Stimulated activated CD4-positive, alpha-beta T cell treated with anti-CD3 and anti-CD28 coated beads, Interleukin-15, amount 100 ng/mL, for 1 hour (primary cell): ENCODE measurements around the gene RIN3.
"Not testable (repeated sequence)": the region's sequence is repeated elsewhere in the genome, so short reads cannot be mapped to it uniquely, and the experiment has no call there.

ENCODE experiments used
- DNase-seq, 2 donors: peaks; one replicate each; pipeline ENCODE4 v3.0.0-alpha.2; 2020; ENCODE audit warnings: low read depth in 1 of 2, low spot score in 1 of 2

The RIN3 gene

DNA sequence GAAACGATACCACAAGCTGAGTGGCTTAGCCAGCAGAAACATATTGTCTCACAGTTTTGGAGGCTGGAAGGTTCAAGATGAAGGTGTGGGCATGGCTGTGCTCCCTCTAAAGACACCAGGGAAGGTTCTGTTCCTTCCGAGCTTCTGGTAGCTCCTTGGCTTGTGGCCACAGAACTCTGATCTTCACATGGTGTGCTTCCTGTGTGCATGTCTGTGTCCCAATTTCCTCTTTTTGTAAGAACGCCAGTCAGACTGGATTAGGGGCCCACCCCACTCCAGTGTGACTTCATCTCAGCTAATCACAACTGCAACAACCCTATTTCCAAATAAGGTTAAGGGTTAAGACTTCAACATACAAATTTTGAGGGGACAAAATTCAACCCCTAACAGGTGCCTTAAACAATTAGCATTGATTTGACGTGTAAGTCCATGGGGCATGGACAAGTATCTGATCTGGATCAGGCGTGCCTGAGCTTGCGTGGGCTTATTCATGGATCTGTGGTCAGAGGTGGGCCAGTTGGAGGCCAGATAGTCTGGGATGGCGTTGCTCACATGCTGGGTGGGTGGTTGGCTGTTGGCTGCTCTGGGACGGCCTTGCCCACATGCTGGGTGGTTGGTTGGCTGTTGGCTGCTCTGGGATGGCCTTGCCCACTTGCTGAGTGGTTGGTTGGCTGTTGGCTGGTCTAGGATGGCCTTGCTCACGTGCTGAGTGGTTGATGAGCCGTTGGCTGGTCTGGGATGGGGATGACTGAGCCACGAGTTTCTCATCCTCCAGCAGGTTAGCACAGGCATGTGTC is 146.4 kb downstream of the RIN3 start:
- no peak for DNase-seq

DNA sequence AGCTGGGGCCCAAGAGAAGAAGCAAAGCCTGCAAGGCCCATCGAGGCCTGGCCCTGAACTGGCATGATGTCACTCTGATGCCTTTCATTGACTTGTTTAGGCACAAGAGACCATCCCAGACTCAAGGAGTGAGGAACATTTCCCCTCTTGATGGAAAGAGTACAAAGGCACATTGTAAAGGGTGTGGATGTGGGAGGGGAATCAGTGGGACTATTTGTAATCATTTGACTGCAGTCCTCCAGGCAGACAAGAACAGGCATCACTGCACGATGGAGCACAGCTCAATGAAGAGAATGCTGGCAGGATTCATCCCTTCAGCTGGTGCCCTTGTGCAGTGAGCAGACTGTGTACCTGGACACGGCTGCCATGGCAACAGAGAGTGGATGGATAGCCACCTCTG is 147.0 kb downstream of the RIN3 start:
- no peak for DNase-seq

DNA sequence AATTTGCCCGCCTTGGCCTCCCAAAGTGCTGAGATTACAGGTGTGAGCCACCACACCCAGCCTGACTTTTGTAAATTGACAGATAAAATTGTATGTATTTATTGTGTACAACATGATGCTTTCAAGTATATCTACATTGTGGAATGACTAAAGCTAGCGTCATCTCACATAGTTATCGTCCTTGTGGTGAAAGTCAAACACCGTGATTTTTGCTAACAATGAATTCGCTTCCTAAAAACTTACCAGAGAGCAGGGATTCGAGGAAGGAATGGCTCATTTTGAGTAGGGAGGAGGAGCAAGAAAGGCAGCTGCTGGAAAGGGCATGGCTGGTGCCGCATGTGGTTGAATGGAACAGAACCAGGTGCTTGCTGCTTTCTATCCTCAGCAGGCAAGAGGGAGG is 149.5 kb downstream of the RIN3 start:
- no peak for DNase-seq

DNA sequence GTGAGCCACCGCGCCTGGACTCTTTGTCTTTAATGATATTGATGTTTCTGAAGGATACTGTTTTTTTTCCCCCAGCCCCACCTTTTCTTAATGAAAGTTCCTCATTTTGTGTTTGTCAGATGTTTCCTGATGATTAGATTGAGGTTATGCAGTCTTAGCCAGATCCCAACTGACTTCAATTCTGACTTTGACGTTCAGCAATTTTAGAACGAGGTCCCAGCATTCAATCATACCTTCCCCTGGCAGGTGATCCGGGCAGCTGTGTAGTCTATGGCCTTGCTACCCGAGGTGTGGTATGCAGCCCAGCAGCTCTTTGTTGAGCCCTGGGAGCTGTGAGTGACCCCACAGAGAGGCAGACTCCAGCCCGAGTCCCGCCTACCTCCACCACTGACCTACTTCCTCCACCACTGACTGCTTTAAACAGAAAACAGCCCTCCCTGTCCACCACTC is 152.1 kb downstream of the RIN3 start:
- no peak for DNase-seq

DNA sequence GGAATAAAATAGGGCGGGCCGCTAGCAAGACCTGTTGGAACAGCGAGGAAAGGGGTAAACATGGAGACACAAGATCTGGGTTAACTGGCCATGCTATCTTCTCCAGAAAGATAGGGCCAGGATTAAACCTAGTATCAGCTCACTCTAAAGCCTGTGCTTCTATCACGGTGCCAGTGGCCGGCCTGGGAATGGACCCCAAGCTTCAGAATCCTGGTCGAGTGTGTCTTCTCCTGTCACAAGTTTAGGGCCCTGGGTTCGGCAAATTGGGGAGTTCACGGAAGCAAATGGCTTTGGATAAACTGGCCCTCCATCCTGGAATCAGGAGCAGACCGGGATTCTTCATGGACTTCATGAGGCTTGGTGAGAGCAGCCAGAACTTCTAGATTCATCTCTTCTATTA is 152.7 kb downstream of the RIN3 start:
- no peak for DNase-seq

DNA sequence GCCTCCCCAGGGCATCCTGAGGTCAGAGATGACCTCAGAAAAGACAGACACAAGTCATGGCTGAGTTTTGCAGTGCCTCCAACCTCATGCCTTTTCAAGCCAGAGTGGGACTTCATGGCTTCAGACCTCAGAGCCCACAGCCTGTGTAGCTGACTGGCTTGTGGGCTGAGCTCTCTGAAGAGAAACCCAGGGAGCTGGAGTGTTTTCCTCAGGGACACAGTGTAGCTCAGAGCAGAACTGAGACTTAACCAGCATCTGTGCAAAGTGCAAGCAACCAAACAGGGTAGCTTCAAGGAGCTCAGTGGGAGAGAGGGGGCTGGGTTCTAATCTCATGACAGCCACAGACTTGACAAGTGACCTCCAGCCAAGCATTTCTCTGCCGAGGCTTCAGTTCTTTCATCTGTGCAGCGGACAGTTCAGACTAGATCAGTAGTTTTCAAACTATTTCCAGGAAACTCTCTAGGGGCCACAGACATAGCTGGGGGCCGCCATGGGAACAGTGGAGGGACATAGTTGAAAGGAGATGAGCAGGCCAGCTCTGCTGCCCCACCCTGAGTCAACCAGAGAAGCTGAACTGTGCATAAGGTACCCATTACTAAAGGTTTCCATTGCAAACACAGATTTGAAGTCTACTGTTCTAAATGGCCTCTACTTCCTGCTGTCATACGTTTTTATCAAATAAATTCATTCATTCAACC is 154.8 kb downstream of the RIN3 start:
- DNase-seq, result no peak

DNA sequence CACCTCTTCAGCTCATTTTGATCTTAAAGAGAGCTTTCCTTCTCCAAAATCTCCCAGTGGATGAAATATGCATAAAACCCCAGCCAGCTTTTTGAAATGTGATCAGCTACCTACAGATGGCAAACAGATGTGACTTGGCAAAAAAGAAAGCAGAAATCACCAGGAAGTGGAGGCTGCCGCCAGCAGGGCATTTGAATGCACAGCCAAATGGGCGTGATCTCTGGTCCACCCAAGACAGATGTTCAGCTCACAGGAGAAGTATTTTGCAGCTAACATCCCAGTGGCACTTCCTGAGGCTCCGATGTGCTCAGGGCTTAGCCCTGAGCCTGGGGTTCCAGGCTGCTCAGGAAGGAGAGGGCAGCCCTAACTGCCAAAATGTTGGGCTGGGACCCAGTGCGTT is 156.6 kb downstream of the RIN3 start:
- DNase-seq, result no peak

DNA sequence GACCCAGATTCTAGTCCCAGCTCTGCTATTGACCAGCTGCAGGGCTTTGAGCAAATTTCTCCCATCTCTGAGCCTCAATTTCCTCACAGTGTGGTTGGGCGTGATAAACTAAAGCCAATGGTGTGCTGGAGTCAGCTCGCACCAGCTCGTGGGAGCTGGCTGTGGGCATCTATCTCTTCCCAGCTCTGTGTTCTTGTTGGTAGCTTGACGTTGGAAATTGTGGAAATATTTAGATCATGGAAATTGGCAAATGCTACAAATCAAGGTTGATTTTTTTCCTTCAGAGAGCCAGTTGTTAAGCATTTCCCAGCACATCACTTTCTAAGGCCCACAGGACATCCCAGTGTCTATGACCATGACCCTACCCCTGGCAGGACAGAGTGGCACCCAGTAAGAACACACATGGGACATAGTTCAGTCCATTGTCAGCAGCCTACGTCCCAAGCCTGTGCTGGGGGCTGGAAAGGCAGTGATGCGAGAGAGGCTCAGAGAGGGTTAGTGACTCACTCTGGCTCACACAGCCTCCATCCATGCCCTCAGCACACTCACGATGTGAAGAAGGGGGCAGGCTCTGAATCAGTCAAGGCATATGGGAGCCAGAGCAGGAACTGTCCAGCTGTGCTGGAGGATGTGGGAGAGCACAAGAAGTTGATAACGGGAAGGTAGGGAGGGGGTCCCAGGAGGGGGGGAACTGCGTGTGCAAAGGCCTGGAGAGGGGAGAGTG is 157.2 kb downstream of the RIN3 start:
- no peak for DNase-seq

DNA sequence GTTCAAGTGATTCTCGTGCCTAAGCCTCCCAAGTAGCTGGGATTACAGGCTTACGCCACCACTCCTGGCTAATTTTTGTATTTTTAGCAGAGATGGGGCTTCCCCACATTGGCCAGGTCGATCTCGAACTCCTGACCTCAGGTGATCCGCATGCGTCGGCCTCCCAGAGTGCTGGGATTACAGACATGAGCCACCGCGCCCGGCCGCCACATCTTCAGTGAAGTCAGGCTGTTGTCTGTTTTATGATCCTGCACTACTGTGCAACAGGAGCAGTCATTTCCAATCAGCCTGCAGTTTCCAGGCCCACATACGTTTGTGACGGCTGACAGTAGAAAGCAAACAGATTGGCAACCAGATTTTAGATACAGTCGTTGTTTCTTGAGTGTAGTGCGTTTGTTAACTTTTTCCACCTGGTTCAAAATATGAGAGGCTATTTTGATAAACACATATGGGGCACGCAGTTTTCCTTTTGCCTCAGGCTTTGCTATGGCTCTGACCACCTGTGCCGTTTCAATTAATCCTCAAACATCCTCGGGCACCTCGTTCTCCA is 160.1 kb downstream of the RIN3 start:
- no peak for DNase-seq

DNA sequence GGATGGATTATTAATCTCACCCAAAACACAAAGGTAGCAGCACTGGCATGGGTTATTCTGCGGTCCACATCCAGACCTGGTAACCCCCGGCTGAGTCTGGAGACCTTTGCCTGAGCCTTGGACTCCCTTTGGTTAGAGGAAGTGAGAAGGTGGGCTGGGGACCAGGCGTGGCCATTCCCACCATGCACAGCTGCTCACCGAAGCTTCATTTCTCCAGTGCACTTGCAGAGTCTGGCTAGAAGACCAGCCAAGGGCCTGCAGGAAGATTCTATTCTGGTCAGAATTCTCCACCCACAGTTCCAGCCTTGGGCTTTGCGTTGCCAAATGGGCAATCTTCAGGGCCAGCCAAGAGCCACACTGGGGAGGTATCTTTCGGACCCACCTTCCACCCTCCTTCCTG is 161.8 kb downstream of the RIN3 start:
- no peak for DNase-seq

DNA sequence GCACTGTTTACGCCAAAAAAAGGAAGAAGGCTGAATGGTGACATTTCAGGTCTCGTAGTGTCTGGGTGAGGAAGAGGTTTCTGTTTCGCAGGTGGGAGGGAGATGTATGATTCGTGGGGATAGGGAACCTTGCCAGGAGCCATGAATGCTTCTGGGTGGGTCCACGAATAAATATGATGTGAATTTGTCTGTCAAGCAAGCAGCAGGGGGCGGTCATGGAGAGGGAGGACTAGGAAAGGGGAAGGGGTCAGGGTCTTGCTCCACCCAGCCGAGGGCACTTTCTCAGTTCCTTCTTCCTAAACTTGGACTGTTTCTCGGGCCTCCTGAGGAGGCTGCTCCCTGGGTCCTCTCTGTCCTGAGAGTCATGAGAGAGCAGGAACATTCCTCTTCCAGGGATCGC is 162.4 kb downstream of the RIN3 start:
- no peak for DNase-seq

DNA sequence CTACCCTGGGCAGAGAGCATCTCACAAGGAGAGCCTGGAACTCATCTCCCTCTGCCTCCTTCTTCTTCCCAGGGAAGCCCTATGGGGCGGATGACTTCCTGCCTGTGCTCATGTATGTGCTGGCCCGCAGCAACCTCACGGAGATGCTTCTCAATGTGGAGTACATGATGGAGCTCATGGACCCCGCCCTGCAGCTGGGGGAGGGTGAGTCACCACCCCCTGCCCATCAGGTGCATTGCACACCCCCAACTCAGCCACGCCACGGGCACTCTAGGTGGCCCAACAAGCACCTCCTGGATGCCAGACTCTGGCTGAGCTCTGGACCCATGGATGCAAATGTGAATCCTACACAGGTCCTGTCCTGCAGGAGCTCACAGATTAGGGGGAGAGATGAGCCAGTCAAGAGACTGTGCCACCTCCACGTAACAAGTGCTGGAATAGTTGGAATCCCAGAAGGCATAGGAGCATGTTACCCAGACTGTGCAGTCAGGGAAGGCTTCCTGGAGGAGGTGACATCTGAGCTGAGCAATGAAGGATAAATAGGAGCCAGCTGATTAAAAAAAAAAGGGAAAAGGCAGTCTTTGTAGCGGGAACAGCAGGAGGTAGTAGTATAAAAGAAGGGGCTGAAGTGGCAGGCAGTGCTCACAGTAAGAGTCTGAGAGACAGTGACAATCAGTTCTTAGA is 163.0 kb downstream of the RIN3 start:
- no peak for DNase-seq

DNA sequence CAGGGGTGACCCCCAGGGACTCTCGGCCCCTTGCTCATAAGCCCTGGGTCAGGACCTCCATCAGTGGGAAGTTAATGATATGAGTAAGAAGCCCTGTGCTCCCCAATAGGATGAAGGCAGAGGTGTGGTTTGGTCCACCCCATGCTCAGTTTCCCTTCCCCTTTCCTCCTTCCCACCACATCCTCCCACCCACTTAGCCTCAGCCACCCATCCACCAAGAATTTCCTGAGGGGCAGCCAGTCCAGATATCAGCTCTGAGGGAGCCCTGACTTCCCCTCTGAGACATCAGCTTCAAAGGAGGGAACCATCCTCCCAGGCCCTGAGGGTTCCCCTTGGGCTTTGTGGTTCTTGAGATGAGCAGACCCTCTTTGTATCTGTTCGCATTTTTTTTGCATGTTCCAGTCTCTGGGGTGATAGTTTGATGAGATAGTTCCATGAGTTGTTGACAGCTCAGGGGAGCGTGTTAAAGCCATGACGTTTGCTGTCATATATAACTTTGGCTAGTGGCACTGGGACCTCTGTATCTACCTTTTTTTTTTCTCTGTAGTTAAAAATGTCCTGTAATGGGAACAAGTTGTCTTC is 163.6 kb downstream of the RIN3 start:
- no peak for DNase-seq

DNA sequence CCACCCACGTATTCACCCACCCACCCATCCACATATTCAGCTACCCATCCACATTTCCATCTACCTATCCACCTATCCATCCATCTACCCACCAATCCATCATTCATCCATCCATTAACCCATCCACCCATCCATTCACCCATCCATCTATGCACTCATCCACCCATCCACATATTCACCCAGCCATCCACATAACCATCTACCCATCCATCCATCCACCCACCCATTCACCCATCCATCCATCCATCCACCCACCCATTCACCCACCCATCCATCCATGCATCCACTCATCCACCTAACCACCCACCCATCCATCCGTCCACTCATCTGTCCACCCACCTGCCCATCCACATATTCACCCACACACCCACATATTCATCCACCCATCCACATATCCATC is 164.4 kb downstream of the RIN3 start:
- DNase-seq, result no peak

DNA sequence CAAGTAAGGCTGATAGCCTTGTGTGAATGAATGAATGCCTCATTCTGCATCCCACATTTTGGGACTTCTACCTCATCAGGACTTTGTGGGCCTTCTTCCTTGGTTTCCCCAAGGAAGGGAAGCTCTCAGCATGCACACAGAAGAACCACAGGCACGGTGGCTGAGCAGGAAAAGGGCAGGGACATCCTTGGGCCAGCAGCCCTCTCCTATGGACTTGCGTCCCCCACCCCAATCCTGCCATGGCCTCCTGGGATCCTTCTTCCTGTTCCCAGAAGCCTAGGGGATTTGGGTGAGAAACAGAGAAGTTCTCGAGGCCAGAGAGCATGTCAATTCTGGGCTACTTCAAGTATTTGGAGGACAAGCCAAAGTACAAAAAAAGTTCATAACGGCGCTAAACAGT is 165.2 kb downstream of the RIN3 start:
- DNase-seq, result no peak

DNA sequence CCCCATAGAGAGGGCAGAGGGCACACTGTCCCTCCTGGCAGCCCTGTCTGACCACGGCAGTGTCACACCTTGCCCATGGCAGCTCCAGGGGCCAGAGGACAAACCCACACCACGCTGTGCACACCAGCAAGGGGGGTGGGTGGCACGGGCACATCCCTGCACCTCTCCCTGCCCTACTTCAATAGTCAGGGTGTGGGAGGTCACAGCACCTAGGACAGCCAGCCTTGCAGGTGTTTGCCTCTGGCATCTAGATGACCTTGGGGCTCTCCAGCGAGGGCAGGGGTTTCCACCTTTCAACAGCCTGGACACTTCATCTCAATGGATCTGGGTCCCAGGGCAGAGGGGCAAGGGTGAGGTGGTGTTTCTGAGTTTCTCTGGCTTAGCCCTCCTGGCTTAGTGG is 165.7 kb downstream of the RIN3 start:
- DNase-seq, result no peak

DNA sequence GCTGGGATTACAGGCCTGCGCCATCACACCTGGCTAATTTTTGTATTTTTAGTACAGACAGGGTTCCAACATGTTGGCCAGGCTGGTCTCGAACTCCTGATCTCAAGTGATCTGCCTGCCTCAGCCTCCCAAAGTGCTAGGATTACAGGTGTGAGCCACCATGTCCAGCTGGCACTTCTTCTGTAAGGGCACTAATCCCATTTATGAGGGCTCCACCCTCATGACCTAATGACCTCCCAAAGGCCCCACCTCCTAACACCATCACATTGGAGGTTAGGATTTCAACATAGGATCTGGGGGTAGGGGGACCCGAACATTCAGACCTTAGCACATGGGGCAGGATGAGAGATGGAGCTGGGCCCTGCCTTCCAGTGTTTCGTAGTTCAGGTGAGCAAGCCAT is 166.7 kb downstream of the RIN3 start:
- not testable (repeated sequence) for DNase-seq

DNA sequence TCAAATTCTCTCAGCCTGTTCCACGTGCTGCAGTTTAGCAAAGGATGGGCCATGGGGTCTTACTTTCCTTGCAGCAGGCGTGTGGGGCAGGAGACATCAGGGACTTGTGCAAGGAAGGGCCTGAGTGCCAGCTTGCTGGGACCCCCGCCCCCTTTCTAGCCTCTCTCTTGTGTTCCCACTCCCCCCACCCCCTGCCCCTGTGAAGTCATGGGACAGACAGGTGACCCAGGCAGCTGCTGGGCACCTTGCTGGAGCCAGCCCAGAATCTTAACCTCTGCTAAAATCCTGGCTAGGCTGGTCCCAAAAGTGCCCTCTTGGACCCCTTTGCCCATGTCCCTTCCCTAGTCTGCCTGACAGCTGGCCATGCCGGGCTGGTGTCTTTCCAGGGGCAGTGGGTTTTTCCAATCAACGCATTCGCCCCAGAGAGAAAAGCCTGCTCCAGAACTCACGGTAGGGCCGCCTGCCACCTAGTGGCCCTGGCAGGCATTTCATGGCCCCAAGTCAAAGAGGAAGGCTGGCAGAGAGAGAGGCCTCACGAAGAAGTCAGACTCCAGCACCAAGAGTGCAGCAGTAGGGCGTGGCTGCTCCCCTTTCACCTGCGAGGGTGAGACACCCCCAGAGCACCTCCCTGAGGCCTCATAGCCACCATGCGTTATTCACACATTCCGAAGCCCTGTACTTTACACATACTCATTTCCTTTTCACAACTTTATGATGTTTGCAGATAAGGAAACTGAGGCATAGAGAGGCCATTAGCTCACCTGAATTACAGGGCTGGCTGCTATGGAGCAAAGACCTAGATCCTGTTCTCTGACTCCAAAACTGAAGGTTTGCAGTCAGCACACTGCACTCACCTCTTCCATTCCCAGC is 167.4 kb downstream of the RIN3 start:
- DNase-seq, result peak; percentile 48 to 68

DNA sequence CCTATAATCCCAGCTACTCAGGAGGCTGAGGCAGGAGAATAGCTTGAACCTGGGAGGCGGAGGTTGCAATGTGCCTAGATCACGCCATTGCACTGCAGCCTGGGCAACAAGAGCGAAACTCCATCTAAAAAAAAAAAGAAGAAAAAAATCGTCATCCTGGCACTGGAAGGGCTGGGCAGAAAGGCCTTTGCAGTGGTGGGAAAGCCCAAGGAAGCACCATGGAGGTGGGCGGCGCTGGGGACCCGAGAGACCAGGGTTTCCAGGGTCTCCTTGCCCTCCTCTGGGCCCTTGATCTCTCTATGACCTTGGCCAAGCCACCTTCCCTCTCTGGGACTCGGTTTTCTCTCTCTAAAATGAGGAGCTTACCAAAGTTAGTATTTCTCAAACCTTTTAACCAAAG is 169.5 kb downstream of the RIN3 start:
- DNase-seq, result no peak
